Naive thymus-derived CD4-positive, alpha-beta T cell (primary cell): ENCODE results near the gene TLR1. TPM values are rescaled to one million over a fixed set of nuclear protein-coding genes. Genes with fewer than 3 reads are reported as not detected.
A peak's percentile ranks its signal among the peaks of the same experiment; 100 is the strongest.

ENCODE experiments used
- ATAC-seq: fragments of 150-1000 bp; cut with Tn5 transposase; 2 replicates; pipeline ENCODE4 v1.10.0; 2021; ENCODE audit warnings: mild to moderate bottlenecking, moderate library complexity
- CTCF ChIA-PET: fragments of 350-600 bp; sonication (Branson Sonifier 250); formaldehyde crosslinking; loops from one replicate; lab custom pipeline; 2021; ENCODE audit warnings: antibody characterized with exemption; lab: Charles Lee
- POLR2A ChIA-PET: fragments of 350-600 bp; sonication (Branson Sonifier 250); formaldehyde crosslinking; loops from one replicate; lab custom pipeline; 2021; ENCODE audit warnings: antibody characterized with exemption, inconsistent platforms; lab: Charles Lee
- DNase-seq, 9 donors: peaks; one replicate each; pipeline versions ENCODE4 v3.0.0 to v3.0.0-alpha.2; 2020 to 2022; ENCODE audit warnings: mixed read lengths in 1 of 9
- H3K27ac ChIP-seq: one replicate; pipeline ENCODE4 v1.7.0; 2013; ENCODE audit warnings: mild to moderate bottlenecking, low read depth, low read length, moderate library complexity
- H3K27me3 ChIP-seq, 2 donors: one replicate each; pipeline ENCODE4 v1.7.0; 2013; ENCODE audit warnings: low read length in 2 of 2, mild to moderate bottlenecking in 2 of 2, moderate library complexity in 2 of 2; ENCODE audit not compliant: control insufficient read depth in 2 of 2, insufficient read depth in 2 of 2
- H3K36me3 ChIP-seq, 3 experiments: 1 replicate in 2 of 3; 2 replicates in 1 of 3; pipeline ENCODE4 v1.7.0; 2013; ENCODE audit warnings: low read length in 3 of 3, mild to moderate bottlenecking in 3 of 3, moderate library complexity in 1 of 3; ENCODE audit not compliant: insufficient read depth in 3 of 3, control insufficient read depth in 2 of 3
- H3K4me1 ChIP-seq, 2 donors: one replicate each; pipeline ENCODE4 v1.7.0; 2013; ENCODE audit warnings: low read length in 2 of 2, mild to moderate bottlenecking in 2 of 2, moderate library complexity in 1 of 2; ENCODE audit not compliant: control insufficient read depth in 2 of 2, insufficient read depth in 2 of 2
- H3K4me3 ChIP-seq: 2 replicates; pipeline ENCODE4 v1.7.0; 2013; ENCODE audit warnings: mild to moderate bottlenecking, low read length
- H3K9me3 ChIP-seq, 3 experiments: 1 replicate in 2 of 3; 2 replicates in 1 of 3; pipeline ENCODE4 v1.7.0; 2013; ENCODE audit warnings: low read length in 3 of 3; ENCODE audit not compliant: control insufficient read depth in 2 of 3
- H3K27ac Mint-ChIP-seq, 9 donors: one replicate each; pipeline ENCODE4 v1.8.0; 2020 to 2022; ENCODE audit warnings: mixed read lengths in 9 of 9, mild to moderate bottlenecking in 8 of 9, moderate library complexity in 5 of 9, inconsistent platforms in 2 of 9
- H3K27me3 Mint-ChIP-seq, 5 donors: one replicate each; pipeline ENCODE4 v1.8.0; 2021 to 2022; ENCODE audit warnings: mixed read lengths in 5 of 5, mild to moderate bottlenecking in 1 of 5
- H3K36me3 Mint-ChIP-seq, 5 donors: one replicate each; pipeline ENCODE4 v1.8.0; 2020 to 2022; ENCODE audit warnings: mixed read lengths in 5 of 5, mild to moderate bottlenecking in 3 of 5, inconsistent platforms in 1 of 5
- H3K4me1 Mint-ChIP-seq, 7 donors: one replicate each; pipeline ENCODE4 v1.8.0; 2020 to 2022; ENCODE audit warnings: mixed read lengths in 7 of 7, mild to moderate bottlenecking in 3 of 7, inconsistent platforms in 1 of 7
- H3K4me3 Mint-ChIP-seq, 10 donors: one replicate each; pipeline ENCODE4 v1.8.0; 2020 to 2022; ENCODE audit warnings: mild to moderate bottlenecking in 10 of 10, mixed read lengths in 10 of 10, moderate library complexity in 6 of 10, inconsistent platforms in 2 of 10
- H3K9me3 Mint-ChIP-seq, 11 donors: one replicate each; pipeline ENCODE4 v1.8.0; 2020 to 2022; ENCODE audit warnings: mixed read lengths in 11 of 11, mild to moderate bottlenecking in 4 of 11, inconsistent platforms in 1 of 11, moderate library complexity in 1 of 11
- intact Hi-C, 2 donors: fragments of 100-400 bp; cut with micrococcal nuclease; formaldehyde crosslinking; loops; one replicate each; pipeline ENCODE4 v1.15.1; 2023
- polyA plus RNA-seq, 2 donors: library from polyadenylated mRNA; unstranded; fragments of 300-500 nt; fragmentation: Illumina TruSeq; gene quantifications; one replicate each; pipeline ENCODE4 v1.2.3, GENCODE V29; 2021
- total RNA-seq, 6 experiments: library from RNA in 5 of 6; stranded (reverse) in 5 of 6; gene quantifications; 1 replicate in 5 of 6; 2 replicates in 1 of 6; pipeline ENCODE4 v1.2.3 and lab custom pipeline; 2021 to 2026

Gene TLR1
- total and polyA plus RNA-seq, 7 experiments from 2014 or later, result 11.8 to 41.9 (median 22.0) TPM

- Histone ChIP-seq H3K36me3 (peaks cover 4 to 37% (median 9%) of the 10 kb centered on the region in 3 experiments), H3K27ac (peak overlapping the region; percentile 61), H3K4me1 (peaks cover 8 to 12% of the 10 kb centered on the region in 2 donors), H3K9me3 (peaks cover 0 to 41% (median 4%) of the 10 kb centered on the region in 3 experiments), H3K4me3 (peak overlapping the region; percentile 51), H3K27me3 (no peaks in the 10 kb centered on the region)
- H3K9me3 Mint-ChIP-seq, result peaks cover 16 to 50% (median 31%) of the 10 kb centered on the region in 11 donors
- H3K27me3 Mint-ChIP-seq, result peaks cover 0 to 1% (median 0%) of the 10 kb centered on the region in 5 donors
- intact Hi-C loops, result loop anchor here (1.0 to 2.0 kb wide), 9 partner anchors 17 to 742 kb away; partner anchors contain the start of genes TLR6 (in 2 of the 2) and WDR19 (in 1 of the 2)
- DNase-seq, result peak in 2 of 9 donors; percentile 8 to 30
- ChIA-PET CTCF (interaction anchor here (0.6 to 3.1 kb wide), 21 partner anchors 10 to 744 kb away, joined by 3 to 41 read pairs (median 4); partner anchors contain the start of gene TLR10), POLR2A (interaction anchor here (0.6 to 1.7 kb wide), 4 partner anchors 10 to 130 kb away, joined by 4 to 7 read pairs (median 6); no protein-coding TSS in a partner anchor)
- peaks cover 28 to 46% (median 39%) of the 10 kb centered on the region in 7 donors for H3K4me1 Mint-ChIP-seq
- peak overlapping the region; percentile 87 to 99 (median 94) for H3K27ac Mint-ChIP-seq
- peak overlapping the region; percentile 87 to 95 (median 90) for H3K4me3 Mint-ChIP-seq
- peaks cover 34 to 52% (median 44%) of the 10 kb centered on the region in 5 donors for H3K36me3 Mint-ChIP-seq
- ATAC-seq, result peak; percentile 36
Observed at GRCh38 chr4:38803833-38804653, 548 bp downstream of the TLR1 start.

GRCh38 chr4:38802561-38803355 is 1.8 kb downstream of the TLR1 start:
- Histone ChIP-seq H3K9me3 (peaks cover 0 to 52% (median 4%) of the 10 kb centered on the region in 3 experiments), H3K36me3 (peaks cover 4 to 47% (median 16%) of the 10 kb centered on the region in 3 experiments), H3K27ac (no peak overlapping the region), H3K4me1 (peaks cover 8 to 12% of the 10 kb centered on the region in 2 donors), H3K4me3 (no peak overlapping the region), H3K27me3 (no peaks in the 10 kb centered on the region)
- DNase-seq (peak in 3 of 9 donors; percentile 8 to 30 (median 10)), ATAC-seq (no peak)
- H3K27me3 Mint-ChIP-seq, result no peaks in the 10 kb centered on the region
- H3K36me3 Mint-ChIP-seq, result peaks cover 35 to 65% (median 57%) of the 10 kb centered on the region in 5 donors
- intact Hi-C loops, result no loop called here
- H3K27ac Mint-ChIP-seq, result peak overlapping the region in 6 of 9 donors; percentile 6 to 99 (median 85)
- H3K9me3 Mint-ChIP-seq, result peaks cover 17 to 63% (median 34%) of the 10 kb centered on the region in 11 donors
- H3K4me1 Mint-ChIP-seq, result peaks cover 28 to 46% (median 39%) of the 10 kb centered on the region in 7 donors
- H3K4me3 Mint-ChIP-seq, result peak overlapping the region in 9 of 10 donors; percentile 13 to 92 (median 89)
- ChIA-PET CTCF (interaction anchor here (0.9 to 3.1 kb wide), 8 partner anchors 8 to 60 kb away, joined by 3 to 41 read pairs (median 4); partner anchors contain the start of gene TLR10), POLR2A (interaction anchor here (0.5 kb wide), 1 partner anchor 362 kb away, joined by 3 read pairs; no protein-coding TSS in a partner anchor)

- Mint-ChIP-seq H3K4me3 (peak overlapping the region in 1 of 10 donors; percentile 18), H3K27me3 (no peaks in the 10 kb centered on the region), H3K4me1 (peaks cover 26 to 45% (median 37%) of the 10 kb centered on the region in 7 donors), H3K36me3 (peaks cover 41 to 78% (median 71%) of the 10 kb centered on the region in 5 donors), H3K9me3 (peaks cover 17 to 81% (median 42%) of the 10 kb centered on the region in 11 donors), H3K27ac (no peak overlapping the region)
- intact Hi-C loops, result no loop called here
- peaks cover 4 to 47% (median 16%) of the 10 kb centered on the region in 3 experiments for H3K36me3 ChIP-seq
- no peaks in the 10 kb centered on the region for H3K27me3 ChIP-seq
- peaks cover 8 to 11% of the 10 kb centered on the region in 2 donors for H3K4me1 ChIP-seq
- DNase-seq (no peak), ATAC-seq (no peak)
- ChIA-PET POLR2A (interaction anchor here (0.6 kb wide), 1 partner anchor 600 kb away, joined by 3 read pairs; no protein-coding TSS in a partner anchor), CTCF (interaction anchor here (0.8 kb wide), 1 partner anchor 8 kb away, joined by 3 read pairs; no protein-coding TSS in a partner anchor)
- no peak overlapping the region for H3K27ac ChIP-seq
- H3K9me3 ChIP-seq, result peaks cover 4 to 61% (median 7%) of the 10 kb centered on the region in 3 experiments
- H3K4me3 ChIP-seq, result no peak overlapping the region
Observed at GRCh38 chr4:38800961-38801450, 3.6 kb downstream of the TLR1 start.

- peaks cover 20 to 38% (median 31%) of the 10 kb centered on the region in 7 donors for H3K4me1 Mint-ChIP-seq
- intact Hi-C loops, result no loop called here
- no peak overlapping the region for H3K4me3 ChIP-seq
Observed at GRCh38 chr4:38800366-38800765, 4.2 kb downstream of the TLR1 start.

GRCh38 chr4:38795087-38795486 is 9.5 kb downstream of the TLR1 start:
- CTCF ChIA-PET, result interaction anchor here (0.6 to 1.3 kb wide), 5 partner anchors 8 to 773 kb away, joined by 3 to 7 read pairs (median 3); partner anchors contain the start of gene TLR10
- peaks cover 24 to 84% (median 63%) of the 10 kb centered on the region in 5 donors for H3K36me3 Mint-ChIP-seq
- H3K9me3 ChIP-seq, result peaks cover 4 to 49% (median 15%) of the 10 kb centered on the region in 3 experiments

More at GRCh38 chr4:38800366-38800765, 4.2 kb downstream of the TLR1 start:
- peaks cover 17 to 87% (median 45%) of the 10 kb centered on the region in 11 donors for H3K9me3 Mint-ChIP-seq
- no peak for ATAC-seq
- POLR2A ChIA-PET, result interaction anchor here (0.6 kb wide), 1 partner anchor 599 kb away, joined by 3 read pairs; no protein-coding TSS in a partner anchor
- no peak overlapping the region for H3K27ac ChIP-seq
- DNase-seq, result no peak
- peaks cover 4 to 68% (median 13%) of the 10 kb centered on the region in 3 experiments for H3K9me3 ChIP-seq
- H3K27me3 Mint-ChIP-seq, result no peaks in the 10 kb centered on the region
- CTCF ChIA-PET, result no interaction called here
- no peak overlapping the region for H3K27ac Mint-ChIP-seq
- H3K4me3 Mint-ChIP-seq, result peak overlapping the region in 1 of 10 donors; percentile 18
- H3K4me1 ChIP-seq, result peaks cover 2 to 5% of the 10 kb centered on the region in 2 donors
- peaks cover 41 to 81% (median 73%) of the 10 kb centered on the region in 5 donors for H3K36me3 Mint-ChIP-seq
- H3K36me3 ChIP-seq, result peaks cover 4 to 47% (median 16%) of the 10 kb centered on the region in 3 experiments
- H3K27me3 ChIP-seq, result no peaks in the 10 kb centered on the region

More at GRCh38 chr4:38795087-38795486, 9.5 kb downstream of the TLR1 start:
- H3K4me1 ChIP-seq, result no peaks in the 10 kb centered on the region
- H3K27me3 ChIP-seq, result no peaks in the 10 kb centered on the region
- no peak overlapping the region for H3K4me3 ChIP-seq
- DNase-seq (no peak), ATAC-seq (no peak)
- Mint-ChIP-seq H3K27me3 (no peaks in the 10 kb centered on the region), H3K27ac (no peak overlapping the region), H3K4me1 (peaks cover 0 to 14% (median 0%) of the 10 kb centered on the region in 7 donors), H3K4me3 (no peak overlapping the region), H3K9me3 (peaks cover 11 to 98% (median 39%) of the 10 kb centered on the region in 11 donors)
- POLR2A ChIA-PET, result interaction anchor here (0.7 kb wide), 3 partner anchors 11 to 666 kb away, joined by 3 read pairs; no protein-coding TSS in a partner anchor
- intact Hi-C loops, result no loop called here
- no peak overlapping the region for H3K27ac ChIP-seq
- H3K36me3 ChIP-seq, result peaks cover 4 to 21% (median 15%) of the 10 kb centered on the region in 3 experiments
